ENCODE results near the gene UVRAG. TPM values are rescaled to one million over a fixed set of nuclear protein-coding genes. Genes with fewer than 3 reads are reported as not detected.

Gene UVRAG
- total and polyA plus RNA-seq, 2 of the 4 experiments (the other 2 are of a cell fraction): 5.6 to 10.9 TPM

DNA sequence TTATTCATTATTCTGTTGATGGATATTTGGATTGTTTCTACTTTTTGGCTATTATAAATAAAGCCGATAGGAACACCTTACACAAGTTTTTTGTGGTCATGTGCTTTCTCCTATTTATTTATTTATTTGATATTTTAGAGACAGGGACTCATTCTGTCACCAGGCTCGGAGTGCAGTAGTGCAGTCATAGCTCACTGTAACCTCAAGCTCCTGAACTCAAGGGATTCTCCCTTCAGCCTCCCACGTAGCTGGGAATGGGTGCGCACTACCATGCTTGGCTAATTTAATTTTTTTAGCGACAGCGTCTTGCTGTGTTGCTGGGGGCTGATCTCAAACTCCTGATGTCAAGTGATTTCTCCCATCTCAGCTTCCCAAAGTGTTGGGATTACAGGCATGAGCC lies 135.1 kb downstream of the UVRAG start:
- ChIA-PET CTCF (no interaction called here), POLR2A (ENCODE audit: unreplicated experiment) (no interaction called here)
- H2BK120ac ChIP-seq (ENCODE audit: low read depth, low read length): no peak overlapping the region
- 80% methylated on average over 1 of the region's 6 CpGs; no CpG with 5 or more reads in 1 of the 2 experiments for WGBS, 2 experiments (ENCODE audit: extremely low coverage in 2 of 2, insufficient read length in 1 of 2)
- H3K4ac ChIP-seq (ENCODE audit: low read depth, low read length): no peak overlapping the region
- no peak overlapping the region for H3K14ac ChIP-seq (replicated peaks; ENCODE audit: low read depth, low read length)
- no peak overlapping the region for H3K9ac ChIP-seq (ENCODE audit: low read depth, low read length)
- no peak overlapping the region for H3K23ac ChIP-seq (ENCODE audit: low read depth, low read length)
- ATAC-seq (ENCODE audit: low read depth): no peak
- no peaks in the 10 kb centered on the region for H3K9me1 ChIP-seq (ENCODE audit: insufficient read depth, low read length)
- no peak overlapping the region for H2BK20ac ChIP-seq (ENCODE audit: low read depth, low read length)
- no peak overlapping the region for H2BK5ac ChIP-seq (ENCODE audit: low read depth, low read length, poor library complexity, severe bottlenecking)
- intact Hi-C loops (cut with micrococcal nuclease): no loop called here
- no peak overlapping the region for H2AFZ ChIP-seq (replicated peaks; ENCODE audit: low read length, poor library complexity)
- no peak overlapping the region for H4K91ac ChIP-seq (ENCODE audit: insufficient read depth, low read depth, low read length)
- no TSS peak for BruUV-seq (replicated peaks)
- H2AK9ac ChIP-seq (replicated peaks; ENCODE audit: low read depth, low read length, poor library complexity): no peak overlapping the region
- 0 out of 2 replicates have a peak, but pooled peaks cover 4% of the 10 kb centered on the region for H4K20me1 ChIP-seq (ENCODE audit: insufficient read depth, low read length)
- TF ChIP-seq BHLHE40 (IDR thresholded peaks at IDR 0.05; ENCODE audit: low read depth, low read length): no peak
- TF ChIP-seq MXI1 (IDR thresholded peaks at IDR 0.05; ENCODE audit: borderline replicate concordance, low read depth, low read length): no peak
- no peak for TF ChIP-seq POLR2A (IDR thresholded peaks at IDR 0.05; ENCODE audit: low read depth, low read length)
- TF ChIP-seq MAZ (IDR thresholded peaks at IDR 0.05; ENCODE audit: borderline replicate concordance, low read depth, low read length): no peak
- H3K79me1 ChIP-seq (ENCODE audit: low read depth in 1 of 2, low read length in 2 of 2): peaks cover 0 to 3% of the 10 kb centered on the region in 2 experiments; a peak in 1 of 4 replicates
- H3K4me3 ChIP-seq (ENCODE audit: insufficient read depth, low read depth, low read length): no peak overlapping the region
- no peak for DNase-seq
- no peak overlapping the region for H2AK5ac ChIP-seq (ENCODE audit: low read depth, low read length)
- no peaks in the 10 kb centered on the region for H3K9me3 ChIP-seq (ENCODE audit: control insufficient read depth, insufficient read depth, low read length)
- no peak overlapping the region for H3K56ac ChIP-seq (ENCODE audit: extremely low read depth, insufficient read depth, low read length)
- H2BK15ac ChIP-seq (ENCODE audit: low read depth, low read length): no peak overlapping the region
- dilution Hi-C loops (cut with HindIII; ENCODE audit: low sequenced_read_pairs, unreplicated experiment): no loop called here
- H3K27ac ChIP-seq (ENCODE audit: insufficient read depth, low read length): no peak overlapping the region
- H4K8ac ChIP-seq (ENCODE audit: low read depth in 2 of 2, low read length in 2 of 2): no peak overlapping the region
- no peak overlapping the region for H3K18ac ChIP-seq (ENCODE audit: low read depth, low read length)
- H3K4me2 ChIP-seq (ENCODE audit: low read depth, low read length): no peak overlapping the region
- 0 out of 2 replicates have a peak, but pooled peaks cover 2% of the 10 kb centered on the region for H3K4me1 ChIP-seq (ENCODE audit: control insufficient read depth, insufficient read depth, low read length)
- H4K5ac ChIP-seq (ENCODE audit: low read depth, low read length): no peak overlapping the region
- in situ Hi-C loops (cut with MboI; ENCODE audit: low sequenced_read_pairs): no loop called here
- H3K27me3 ChIP-seq (ENCODE audit: control insufficient read depth, insufficient read depth, low read length): no peaks in the 10 kb centered on the region
- H3K36me3 ChIP-seq (ENCODE audit: control insufficient read depth, insufficient read depth, low read length): no peaks in the 10 kb centered on the region

Measured in IMR-90 (cell line).